CD4-positive, alpha-beta T cell (primary cell): Measurements from ENCODE around the gene WSB1. TPM values are rescaled to one million over a fixed set of nuclear protein-coding genes. Genes with fewer than 3 reads are reported as not detected.

Source experiments
- ATAC-seq: fragments of 200-7000 bp; cut with Tn5 transposase; one replicate; pipeline ENCODE4 v1.10.0; 2022; ENCODE audit warnings: mild to moderate bottlenecking; ENCODE audit not compliant: poor library complexity
- CTCF ChIA-PET: fragments of 350-600 bp; sonication (Branson Sonifier 250); formaldehyde crosslinking; loops from one replicate; lab custom pipeline; 2021; ENCODE audit warnings: antibody characterized with exemption, inconsistent platforms; lab: Charles Lee
- POLR2A ChIA-PET: fragments of 350-600 bp; sonication (Branson Sonifier 250); formaldehyde crosslinking; loops from one replicate; lab custom pipeline; 2021; ENCODE audit warnings: antibody characterized with exemption, inconsistent platforms; lab: Charles Lee
- DNase-seq, 14 experiments: peaks; one replicate each; pipeline ENCODE4 v3.0.0-alpha.2; 2013 to 2020; ENCODE audit warnings: mixed read lengths in 2 of 14
- H3K27ac ChIP-seq, 2 donors: one replicate each; pipeline versions ENCODE4 v1.5.1 to v1.7.0; 2013; ENCODE audit warnings: low read length in 2 of 2, low read depth in 1 of 2, mild to moderate bottlenecking in 1 of 2
- H3K27me3 ChIP-seq, 2 experiments: 1 replicate in 1 of 2; 2 replicates in 1 of 2; pipeline versions ENCODE4 v1.6.1 to v1.7.0; 2013; ENCODE audit warnings: low read length in 2 of 2, control low read depth in 1 of 2, mild to moderate bottlenecking in 1 of 2, moderate library complexity in 1 of 2; ENCODE audit not compliant: insufficient read depth in 2 of 2, control insufficient read depth in 1 of 2
- H3K36me3 ChIP-seq: one replicate; pipeline ENCODE4 v1.6.1; 2013; ENCODE audit warnings: low read length, control low read depth; ENCODE audit not compliant: insufficient read depth
- H3K4me1 ChIP-seq: one replicate; pipeline ENCODE4 v1.6.1; 2013; ENCODE audit warnings: low read length, control low read depth; ENCODE audit not compliant: insufficient read depth
- H3K4me3 ChIP-seq: one replicate; pipeline ENCODE4 v1.5.1; 2013; ENCODE audit warnings: mild to moderate bottlenecking, low read length, moderate library complexity
- H3K9me3 ChIP-seq, 2 experiments: 1 replicate in 1 of 2; 2 replicates in 1 of 2; pipeline versions ENCODE4 v1.6.1 to v1.7.0; 2013; ENCODE audit warnings: low read length in 2 of 2, mild to moderate bottlenecking in 2 of 2, control low read depth in 1 of 2, moderate library complexity in 1 of 2; ENCODE audit not compliant: control insufficient read depth in 1 of 2, insufficient read depth in 1 of 2
- H3K27ac Mint-ChIP-seq: one replicate; pipeline ENCODE4 v1.8.0; 2020; ENCODE audit warnings: mixed read lengths
- H3K27me3 Mint-ChIP-seq: one replicate; pipeline ENCODE4 v1.8.0; 2021; ENCODE audit warnings: mixed read lengths
- H3K36me3 Mint-ChIP-seq: one replicate; pipeline ENCODE4 v1.8.0; 2021; ENCODE audit warnings: low read depth, mixed read lengths
- H3K4me1 Mint-ChIP-seq: one replicate; pipeline ENCODE4 v1.8.0; 2021; ENCODE audit warnings: low read depth, mixed read lengths
- H3K4me3 Mint-ChIP-seq: one replicate; pipeline ENCODE4 v1.8.0; 2020; ENCODE audit warnings: mild to moderate bottlenecking, mixed read lengths
- H3K9me3 Mint-ChIP-seq: one replicate; pipeline ENCODE4 v1.8.0; 2020; ENCODE audit warnings: mixed read lengths
- intact Hi-C, 2 experiments: fragments of 100-400 bp; cut with DNase I in 1 of 2; cut with micrococcal nuclease in 1 of 2; formaldehyde crosslinking; loops; one replicate each; pipeline versions ENCODE4 v1.15.1 to v1.9.0; 2023 to 2025; cut with DNase I, micrococcal nuclease
- total RNA-seq, 174 experiments: library from RNA in 2 of 174; stranded (reverse) in 2 of 174; gene quantifications; one replicate each; pipeline ENCODE4 v1.2.3 and lab custom pipeline; 2021 to 2026
- TF ChIP-seq, protein P1 (sequence below): fragments of 200-600 bp; IDR thresholded peaks from one replicate; pipeline ENCODE4 v1.8.0; 2022; ENCODE audit warnings: antibody characterized with exemption, mild to moderate bottlenecking

The WSB1 gene
- total RNA-seq, 2 experiments from 2014 or later, result 99.4 to 104 TPM

DNA sequence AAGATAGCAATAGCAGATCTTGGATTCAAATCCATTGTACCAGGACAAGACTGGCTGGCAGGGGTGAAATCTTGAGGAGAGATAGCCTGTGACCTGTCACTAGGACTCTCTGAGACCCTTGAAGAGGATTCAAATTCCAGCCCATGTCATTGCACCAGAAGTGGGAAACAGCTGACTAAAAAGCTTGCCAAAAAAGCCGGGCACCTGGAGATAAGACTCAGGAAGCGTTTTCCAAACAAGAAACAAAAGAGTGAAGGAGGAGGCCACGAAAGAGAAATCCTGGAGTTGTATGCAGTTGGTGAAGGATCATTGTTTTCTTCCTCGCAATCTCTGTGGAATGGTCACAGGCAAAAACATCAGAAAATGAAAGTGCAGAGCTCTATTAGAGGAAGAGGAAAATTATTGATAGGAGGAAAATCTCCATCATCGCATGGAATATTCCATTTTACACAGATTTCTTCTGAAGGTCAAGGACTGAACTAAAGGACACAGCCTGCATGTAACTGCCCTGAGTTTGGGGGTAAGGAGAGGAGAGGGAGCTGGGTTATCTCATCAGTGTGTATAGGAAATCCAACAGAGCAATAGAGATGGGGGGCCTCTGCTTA is 9.0 kb upstream of the WSB1 start:
- H3K27me3 ChIP-seq, result no peaks in the 10 kb centered on the region
- ChIA-PET POLR2A (interaction anchor here (1.4 kb wide), 1 partner anchor 10 kb away, joined by 3 read pairs; no protein-coding TSS in a partner anchor), CTCF (no interaction called here)
- peaks cover 2% of the 10 kb centered on the region for H3K4me1 ChIP-seq
- no peaks in the 10 kb centered on the region for H3K36me3 ChIP-seq
- no peak for ATAC-seq
- Mint-ChIP-seq H3K27me3 (peaks cover 3% of the 10 kb centered on the region), H3K4me1 (no peaks in the 10 kb centered on the region), H3K9me3 (no peaks in the 10 kb centered on the region), H3K27ac (no peak overlapping the region), H3K36me3 (no peaks in the 10 kb centered on the region), H3K4me3 (no peak overlapping the region)
- intact Hi-C loops, result no loop called here
- no peaks in the 10 kb centered on the region for H3K9me3 ChIP-seq
- TF ChIP-seq, protein P1, sequence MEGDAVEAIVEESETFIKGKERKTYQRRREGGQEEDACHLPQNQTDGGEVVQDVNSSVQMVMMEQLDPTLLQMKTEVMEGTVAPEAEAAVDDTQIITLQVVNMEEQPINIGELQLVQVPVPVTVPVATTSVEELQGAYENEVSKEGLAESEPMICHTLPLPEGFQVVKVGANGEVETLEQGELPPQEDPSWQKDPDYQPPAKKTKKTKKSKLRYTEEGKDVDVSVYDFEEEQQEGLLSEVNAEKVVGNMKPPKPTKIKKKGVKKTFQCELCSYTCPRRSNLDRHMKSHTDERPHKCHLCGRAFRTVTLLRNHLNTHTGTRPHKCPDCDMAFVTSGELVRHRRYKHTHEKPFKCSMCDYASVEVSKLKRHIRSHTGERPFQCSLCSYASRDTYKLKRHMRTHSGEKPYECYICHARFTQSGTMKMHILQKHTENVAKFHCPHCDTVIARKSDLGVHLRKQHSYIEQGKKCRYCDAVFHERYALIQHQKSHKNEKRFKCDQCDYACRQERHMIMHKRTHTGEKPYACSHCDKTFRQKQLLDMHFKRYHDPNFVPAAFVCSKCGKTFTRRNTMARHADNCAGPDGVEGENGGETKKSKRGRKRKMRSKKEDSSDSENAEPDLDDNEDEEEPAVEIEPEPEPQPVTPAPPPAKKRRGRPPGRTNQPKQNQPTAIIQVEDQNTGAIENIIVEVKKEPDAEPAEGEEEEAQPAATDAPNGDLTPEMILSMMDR, result no peak
- no peak overlapping the region for H3K27ac ChIP-seq
- H3K4me3 ChIP-seq, result no peak overlapping the region
- no peak for DNase-seq

DNA sequence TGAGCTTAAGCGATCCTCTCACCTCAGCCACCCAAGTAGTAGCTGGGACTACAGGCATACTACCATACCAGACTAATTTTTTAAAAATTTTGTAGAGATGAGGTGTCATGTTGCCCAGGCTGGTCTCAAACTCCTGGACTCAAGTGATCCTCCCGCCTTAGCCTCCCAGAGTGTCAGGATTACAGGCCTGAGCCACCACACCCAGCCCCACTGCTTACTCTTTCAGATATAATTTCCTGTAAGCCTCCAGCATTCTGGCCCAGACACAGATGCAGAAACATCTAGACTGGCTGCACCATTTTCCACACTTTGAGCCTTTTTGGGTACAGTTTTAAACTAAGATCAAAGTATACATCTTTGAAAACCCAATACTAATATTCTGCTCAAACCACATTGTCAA is 8.4 kb upstream of the WSB1 start:
- ATAC-seq (no peak), DNase-seq (no peak)
- ChIA-PET POLR2A (interaction anchor here (1.4 kb wide), 1 partner anchor 9 kb away, joined by 3 read pairs; no protein-coding TSS in a partner anchor), CTCF (no interaction called here)
- Mint-ChIP-seq H3K4me1 (no peaks in the 10 kb centered on the region), H3K9me3 (no peaks in the 10 kb centered on the region), H3K27ac (no peak overlapping the region), H3K36me3 (no peaks in the 10 kb centered on the region), H3K4me3 (no peak overlapping the region), H3K27me3 (peaks cover 3% of the 10 kb centered on the region)
- Histone ChIP-seq H3K4me3 (no peak overlapping the region), H3K9me3 (no peaks in the 10 kb centered on the region), H3K36me3 (no peaks in the 10 kb centered on the region), H3K4me1 (peaks cover 2% of the 10 kb centered on the region), H3K27ac (no peak overlapping the region), H3K27me3 (no peaks in the 10 kb centered on the region)
- TF ChIP-seq, protein P1, result no peak
- intact Hi-C loops, result no loop called here

DNA sequence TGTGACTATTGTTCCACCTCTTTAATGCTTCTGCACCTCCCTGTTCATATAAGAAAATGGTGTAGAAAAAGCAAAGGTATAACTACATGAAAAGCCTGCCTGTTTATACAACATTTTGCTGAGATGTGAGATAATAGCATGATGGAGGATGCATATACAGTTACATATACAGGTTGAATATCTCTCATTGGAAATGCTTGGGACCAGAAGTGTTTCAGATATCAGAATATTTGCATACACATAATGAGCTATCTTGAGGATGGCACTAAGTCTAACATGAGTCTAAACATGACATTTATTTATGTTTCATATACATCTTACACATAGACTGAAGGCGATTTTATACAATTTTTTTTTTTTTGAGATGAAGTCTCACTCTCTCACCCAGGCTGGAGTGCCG is 5.7 kb upstream of the WSB1 start:
- Histone ChIP-seq H3K27me3 (no peaks in the 10 kb centered on the region), H3K4me3 (no peak overlapping the region), H3K4me1 (peaks cover 4% of the 10 kb centered on the region), H3K27ac (no peak overlapping the region), H3K36me3 (no peaks in the 10 kb centered on the region), H3K9me3 (no peaks in the 10 kb centered on the region)
- TF ChIP-seq, protein P1, result no peak
- ChIA-PET CTCF (no interaction called here), POLR2A (interaction anchor here (1.4 kb wide), 1 partner anchor 12 kb away, joined by 4 read pairs; no protein-coding TSS in a partner anchor)
- H3K27me3 Mint-ChIP-seq, result peaks cover 3% of the 10 kb centered on the region
- ATAC-seq, result no peak
- H3K4me3 Mint-ChIP-seq, result no peak overlapping the region
- intact Hi-C loops, result no loop called here
- H3K36me3 Mint-ChIP-seq, result no peaks in the 10 kb centered on the region
- DNase-seq, result no peak
- H3K4me1 Mint-ChIP-seq, result peaks cover 1% of the 10 kb centered on the region
- no peak overlapping the region for H3K27ac Mint-ChIP-seq
- no peaks in the 10 kb centered on the region for H3K9me3 Mint-ChIP-seq
